A673 (cell line): ENCODE data around the gene LYPD8.

Experiments used
- CTCF ChIP-seq: fragments of 300-800, 200-600 bp; sonication (generic); conservative IDR thresholded peaks from 2 replicates; pipeline ENCODE4 v1.5.1; 2017; ENCODE audit warnings: low read depth, mild to moderate bottlenecking, antibody characterized with exemption, low read length, moderate library complexity, mixed read lengths
- EZH2 ChIP-seq: fragments of 200-600 bp; sonication (generic); IDR thresholded peaks from 2 replicates; pipeline ENCODE4 v1.6.1; 2017; ENCODE audit warnings: borderline replicate concordance, low read depth, mild to moderate bottlenecking, mixed read lengths, antibody characterized with exemption, low read length; ENCODE audit not compliant: poor library complexity, severe bottlenecking

- TF ChIP-seq CTCF (no peak), EZH2 (no peak)
Observed at GRCh38 chr1:248800459-248800858, 44.9 kb upstream of the LYPD8 start.
